Activated CD8-positive, alpha-beta memory T cell treated with anti-CD3 and anti-CD28 coated beads, Interleukin-2, amount 10 ng/mL, durations not matched to agents 7 days and 5 days (primary cell): ENCODE results near the gene EIF6. TPM values are rescaled to one million over a fixed set of nuclear protein-coding genes. Genes with fewer than 3 reads are reported as not detected.

ENCODE experiments used
- ATAC-seq: fragments of 150-1000 bp; cut with Tn5 transposase; one replicate; pipeline ENCODE4 v1.10.0; 2021; ENCODE audit warnings: moderate library complexity
- CTCF ChIA-PET: fragments of 350-600 bp; sonication (Branson Sonifier 250); formaldehyde crosslinking; loops from one replicate; lab custom pipeline; 2021; ENCODE audit warnings: antibody characterized with exemption; lab: Charles Lee
- DNase-seq: peaks from one replicate; pipeline ENCODE4 v3.0.0-alpha.2; 2020
- H3K27ac Mint-ChIP-seq: one replicate; pipeline ENCODE4 v1.8.0; 2021; ENCODE audit warnings: mild to moderate bottlenecking, mixed read lengths
- H3K27me3 Mint-ChIP-seq: one replicate; pipeline ENCODE4 v1.8.0; 2021; ENCODE audit warnings: mixed read lengths
- H3K36me3 Mint-ChIP-seq: one replicate; pipeline ENCODE4 v1.8.0; 2021; ENCODE audit warnings: mild to moderate bottlenecking, mixed read lengths
- H3K4me1 Mint-ChIP-seq: one replicate; pipeline ENCODE4 v1.8.0; 2021; ENCODE audit warnings: mixed read lengths
- H3K4me3 Mint-ChIP-seq: one replicate; pipeline ENCODE4 v1.8.0; 2021; ENCODE audit warnings: mild to moderate bottlenecking, moderate library complexity, mixed read lengths
- H3K9me3 Mint-ChIP-seq: one replicate; pipeline ENCODE4 v1.8.0; 2022; ENCODE audit warnings: low read depth, mixed read lengths
- total RNA-seq, 2 experiments: library from RNA; stranded (reverse); gene quantifications; one replicate each; pipeline ENCODE4 v1.2.3, GENCODE V29; 2021

EIF6 gene
- total RNA-seq, 2 experiments from 2014 or later: 98.6 to 121 TPM

DNA sequence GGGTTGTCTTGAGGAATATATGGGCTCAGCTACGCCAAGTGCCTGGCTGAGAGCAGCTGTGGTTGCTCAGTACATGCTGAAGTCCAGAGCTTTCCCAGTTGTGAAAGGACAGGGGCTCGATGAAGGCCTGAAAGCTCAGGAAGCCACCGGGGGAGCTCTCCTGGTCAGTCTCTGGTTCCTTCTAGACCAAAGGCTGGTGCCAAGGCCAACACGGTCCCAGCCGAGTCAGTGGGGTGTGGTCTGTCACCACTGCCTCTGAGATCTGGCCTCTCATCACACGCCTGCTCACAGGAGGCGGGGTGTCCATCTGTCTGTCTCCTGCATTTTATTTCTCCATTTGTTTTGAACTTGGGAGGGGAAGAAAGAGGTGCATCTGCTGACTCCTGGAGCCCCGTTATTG, 12.6 kb upstream of the EIF6 start:
- ATAC-seq: no peak
- Mint-ChIP-seq H3K4me3 (no peak overlapping the region), H3K27ac (no peak overlapping the region), H3K36me3 (no peaks in the 10 kb centered on the region), H3K27me3 (peaks cover 7% of the 10 kb centered on the region), H3K4me1 (peaks cover 7% of the 10 kb centered on the region), H3K9me3 (no peaks in the 10 kb centered on the region)
- no peak for DNase-seq
- CTCF ChIA-PET: interaction anchor here (1.0 to 10.0 kb wide), 4 partner anchors 9 to 143 kb away, joined by 3 to 251 read pairs (median 4); partner anchors contain the start of gene GDF5

DNA sequence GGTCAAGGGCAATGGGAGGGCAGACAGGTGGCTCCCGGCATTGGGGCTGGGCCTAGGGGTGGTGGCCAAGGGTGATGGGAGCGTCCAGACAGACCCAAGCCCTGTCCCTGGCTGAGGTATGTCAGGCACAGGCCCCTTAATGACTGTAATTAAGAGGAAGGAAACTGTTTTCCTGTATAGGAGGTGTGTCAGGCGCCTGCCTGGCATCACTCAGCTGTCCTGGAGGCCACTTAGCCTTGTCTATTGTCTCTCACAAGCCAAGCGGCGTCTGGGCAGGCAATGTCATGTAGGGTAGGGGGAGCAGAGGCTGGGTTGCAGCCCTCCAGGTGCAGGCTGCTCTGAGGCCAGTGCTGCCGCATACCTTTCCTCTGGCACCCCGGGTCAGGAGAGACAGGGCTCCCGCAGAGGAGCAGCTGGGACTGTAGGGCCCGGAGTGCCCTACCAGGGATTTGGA, 11.6 kb upstream of the EIF6 start:
- DNase-seq (no peak), ATAC-seq (no peak)
- no peak overlapping the region for H3K27ac Mint-ChIP-seq
- peaks cover 7% of the 10 kb centered on the region for H3K27me3 Mint-ChIP-seq
- H3K4me1 Mint-ChIP-seq: peaks cover 2% of the 10 kb centered on the region
- no peaks in the 10 kb centered on the region for H3K9me3 Mint-ChIP-seq
- no peak overlapping the region for H3K4me3 Mint-ChIP-seq
- H3K36me3 Mint-ChIP-seq: no peaks in the 10 kb centered on the region
- CTCF ChIA-PET: interaction anchor here (10.0 kb wide), 1 partner anchor 144 kb away, joined by 251 read pairs; the partner anchor contains the start of gene GDF5

DNA sequence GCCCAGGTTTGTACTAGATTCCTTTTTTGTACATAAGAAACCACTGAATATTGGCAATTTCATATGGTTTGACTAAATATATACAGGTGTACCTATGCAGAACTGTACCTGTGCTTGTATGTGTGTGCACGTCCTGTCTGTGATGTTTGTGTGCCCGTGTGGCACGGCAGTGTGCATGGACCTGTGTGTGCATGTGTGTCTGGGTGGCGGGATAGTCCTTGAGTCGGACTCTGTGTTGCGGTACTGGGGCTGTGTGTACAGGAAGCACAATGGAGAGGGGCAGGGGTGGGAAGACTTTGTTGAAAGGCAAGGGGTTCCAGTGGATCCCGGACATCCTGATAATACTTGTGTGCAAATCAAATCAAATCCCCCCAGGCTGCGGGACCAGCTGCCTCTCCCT, 11.1 kb upstream of the EIF6 start:
- Mint-ChIP-seq H3K4me1 (peaks cover 2% of the 10 kb centered on the region), H3K9me3 (no peaks in the 10 kb centered on the region), H3K36me3 (no peaks in the 10 kb centered on the region), H3K4me3 (no peak overlapping the region), H3K27ac (no peak overlapping the region), H3K27me3 (peaks cover 10% of the 10 kb centered on the region)
- CTCF ChIA-PET: interaction anchor here (2.0 kb wide), 1 partner anchor 9 kb away, joined by 19 read pairs; no protein-coding TSS in a partner anchor
- no peak for DNase-seq
- no peak for ATAC-seq

DNA sequence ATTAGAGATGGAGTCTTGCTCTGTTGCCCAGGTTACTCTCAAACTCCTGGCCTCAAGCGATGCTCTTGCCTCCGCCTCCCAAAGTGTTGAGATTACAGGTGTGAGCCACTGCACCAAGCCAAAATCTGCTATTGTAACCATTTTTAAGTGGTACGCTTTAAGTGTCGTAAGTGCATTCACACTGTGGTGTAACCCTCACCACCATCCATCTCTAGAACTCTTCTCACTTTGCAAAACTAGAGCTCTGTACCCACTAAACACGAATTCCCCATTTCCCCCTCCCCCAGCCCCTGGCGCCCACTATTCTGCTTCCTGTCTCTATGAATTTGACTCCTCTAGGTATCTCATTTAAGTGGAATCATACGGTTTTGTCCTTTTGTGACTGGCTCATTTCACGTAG, 10.5 kb upstream of the EIF6 start:
- Mint-ChIP-seq H3K4me3 (no peak overlapping the region), H3K27ac (no peak overlapping the region), H3K36me3 (no peaks in the 10 kb centered on the region), H3K27me3 (peaks cover 10% of the 10 kb centered on the region), H3K9me3 (no peaks in the 10 kb centered on the region), H3K4me1 (peaks cover 2% of the 10 kb centered on the region)
- no peak for DNase-seq
- ATAC-seq: no peak
- CTCF ChIA-PET: interaction anchor here (1.2 to 2.0 kb wide), 2 partner anchors 10 to 34 kb away, joined by 5 to 19 read pairs; no protein-coding TSS in a partner anchor

DNA sequence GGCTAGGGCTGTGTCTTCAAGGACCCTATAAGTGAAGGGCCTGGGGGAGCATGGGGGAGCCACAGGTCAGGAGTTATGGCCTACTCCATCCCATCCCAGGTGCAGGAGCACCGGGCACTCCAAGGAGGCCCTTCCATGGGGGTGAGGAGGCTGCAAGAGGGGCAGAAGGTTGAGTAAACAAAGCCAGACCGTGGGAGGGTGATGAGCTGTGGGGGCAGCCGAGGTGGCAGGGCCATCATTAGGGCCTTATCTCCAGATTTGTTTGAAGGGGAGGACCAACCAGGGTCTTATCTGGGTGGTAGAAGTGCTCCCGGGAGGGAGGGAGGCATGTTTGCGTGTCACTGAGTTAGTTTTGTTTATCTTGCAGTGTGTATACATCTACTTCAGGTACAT, 9.7 kb upstream of the EIF6 start:
- no peaks in the 10 kb centered on the region for H3K36me3 Mint-ChIP-seq
- CTCF ChIA-PET: interaction anchor here (1.2 to 2.0 kb wide), 2 partner anchors 10 to 35 kb away, joined by 5 to 19 read pairs; no protein-coding TSS in a partner anchor
- H3K27ac Mint-ChIP-seq: no peak overlapping the region
- ATAC-seq (no peak), DNase-seq (no peak)
- H3K9me3 Mint-ChIP-seq: no peaks in the 10 kb centered on the region
- peaks cover 2% of the 10 kb centered on the region for H3K4me1 Mint-ChIP-seq
- H3K4me3 Mint-ChIP-seq: no peak overlapping the region
- peaks cover 10% of the 10 kb centered on the region for H3K27me3 Mint-ChIP-seq

DNA sequence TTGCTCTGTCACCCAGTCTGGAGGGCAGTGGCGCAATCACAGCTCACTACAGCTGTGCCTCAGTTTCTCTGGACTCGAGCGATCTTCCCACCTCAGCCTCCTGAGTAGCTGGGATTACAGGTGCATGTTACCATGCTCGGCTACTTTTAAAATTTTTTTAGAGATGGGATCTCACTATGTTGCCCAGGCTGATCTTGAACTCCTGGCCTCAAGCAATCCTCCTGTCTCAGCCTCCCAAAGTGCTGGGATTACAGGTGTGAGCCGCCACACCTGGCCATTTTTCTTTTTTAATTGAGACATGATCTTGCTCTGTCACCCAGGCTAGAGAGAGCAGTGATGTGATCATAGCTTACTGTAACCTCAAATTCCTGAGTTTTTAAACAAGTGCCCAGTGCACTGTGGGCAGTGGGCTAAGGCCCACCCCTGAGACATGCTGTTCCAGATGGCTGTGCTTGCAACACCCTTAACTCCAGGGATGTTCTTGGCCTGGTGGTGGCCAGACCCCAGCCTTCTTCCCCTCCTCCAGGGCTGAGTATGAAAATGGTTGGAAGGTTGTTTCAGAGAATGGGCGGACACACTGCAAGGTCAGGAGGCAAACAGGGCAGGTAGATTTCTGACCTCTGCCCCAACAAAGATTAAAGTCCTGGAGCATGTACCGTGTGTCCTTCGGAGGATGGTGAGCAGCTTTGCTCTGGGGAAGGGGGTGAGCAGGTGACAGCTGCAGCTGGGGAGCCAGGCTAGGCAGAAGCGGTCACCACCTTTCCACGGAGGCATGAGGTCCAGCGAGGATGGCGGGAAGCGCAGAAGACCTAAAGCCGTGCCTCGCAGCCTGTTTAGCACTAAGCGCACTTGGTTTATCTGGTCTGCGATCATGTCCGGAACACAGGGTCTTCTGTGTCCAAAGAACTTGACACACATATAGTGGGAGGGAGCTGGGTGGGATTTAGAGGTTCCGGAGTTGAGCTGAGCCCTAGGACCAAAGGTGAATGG, 9.0 kb upstream of the EIF6 start:
- no peak overlapping the region for H3K4me3 Mint-ChIP-seq
- H3K4me1 Mint-ChIP-seq: peaks cover 2% of the 10 kb centered on the region
- no peaks in the 10 kb centered on the region for H3K9me3 Mint-ChIP-seq
- ATAC-seq: no peak
- peaks cover 10% of the 10 kb centered on the region for H3K27me3 Mint-ChIP-seq
- no peak overlapping the region for H3K27ac Mint-ChIP-seq
- no peak for DNase-seq
- no peaks in the 10 kb centered on the region for H3K36me3 Mint-ChIP-seq
- CTCF ChIA-PET: interaction anchor here (0.6 to 2.0 kb wide), 7 partner anchors 9 to 197 kb away, joined by 3 to 19 read pairs (median 4); partner anchors contain the start of genes EDEM2 and EIF6

DNA sequence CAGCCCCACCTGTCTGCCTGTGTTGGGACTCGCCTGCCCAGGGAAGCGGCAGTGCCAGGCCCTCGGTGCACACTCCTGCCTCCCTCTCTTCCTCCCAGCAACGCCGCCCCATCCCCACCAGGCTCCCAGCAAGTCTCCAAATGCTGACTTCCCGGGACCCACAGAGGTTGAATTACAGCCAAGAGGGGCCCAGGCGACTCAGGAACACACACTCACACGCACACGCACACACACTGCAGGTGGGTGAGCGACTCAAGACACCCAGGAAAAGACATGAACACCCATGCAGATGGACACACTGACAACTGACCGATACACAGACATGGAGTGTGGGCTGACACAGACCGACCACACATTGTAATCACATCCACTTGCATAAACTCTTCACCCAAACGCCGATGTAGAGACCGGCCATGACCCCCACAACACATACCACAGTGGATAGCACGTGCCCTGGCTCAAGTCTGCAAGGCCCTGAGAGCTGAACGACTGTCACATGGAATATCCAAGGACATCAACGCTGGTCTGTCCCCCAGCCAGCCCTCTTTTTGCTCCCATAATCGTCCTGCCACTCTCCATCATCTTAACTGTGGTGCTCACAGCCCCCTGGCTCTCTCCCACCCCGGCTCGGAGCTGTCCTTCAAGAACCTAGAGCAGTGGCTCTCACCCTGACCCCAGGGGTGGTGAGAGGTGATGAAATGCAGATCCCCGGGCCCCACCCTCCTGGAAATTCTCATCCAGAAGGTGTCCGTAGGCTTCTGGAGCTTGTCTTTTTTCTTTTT, 8.1 kb upstream of the EIF6 start:
- no peaks in the 10 kb centered on the region for H3K36me3 Mint-ChIP-seq
- H3K4me3 Mint-ChIP-seq: no peak overlapping the region
- H3K27me3 Mint-ChIP-seq: peaks cover 10% of the 10 kb centered on the region
- no peak overlapping the region for H3K27ac Mint-ChIP-seq
- CTCF ChIA-PET: interaction anchor here (0.6 to 1.9 kb wide), 5 partner anchors 8 to 197 kb away, joined by 3 to 8 read pairs (median 4); partner anchors contain the start of genes EDEM2 and EIF6
- no peaks in the 10 kb centered on the region for H3K9me3 Mint-ChIP-seq
- ATAC-seq: no peak
- DNase-seq: no peak
- peaks cover 2% of the 10 kb centered on the region for H3K4me1 Mint-ChIP-seq

DNA sequence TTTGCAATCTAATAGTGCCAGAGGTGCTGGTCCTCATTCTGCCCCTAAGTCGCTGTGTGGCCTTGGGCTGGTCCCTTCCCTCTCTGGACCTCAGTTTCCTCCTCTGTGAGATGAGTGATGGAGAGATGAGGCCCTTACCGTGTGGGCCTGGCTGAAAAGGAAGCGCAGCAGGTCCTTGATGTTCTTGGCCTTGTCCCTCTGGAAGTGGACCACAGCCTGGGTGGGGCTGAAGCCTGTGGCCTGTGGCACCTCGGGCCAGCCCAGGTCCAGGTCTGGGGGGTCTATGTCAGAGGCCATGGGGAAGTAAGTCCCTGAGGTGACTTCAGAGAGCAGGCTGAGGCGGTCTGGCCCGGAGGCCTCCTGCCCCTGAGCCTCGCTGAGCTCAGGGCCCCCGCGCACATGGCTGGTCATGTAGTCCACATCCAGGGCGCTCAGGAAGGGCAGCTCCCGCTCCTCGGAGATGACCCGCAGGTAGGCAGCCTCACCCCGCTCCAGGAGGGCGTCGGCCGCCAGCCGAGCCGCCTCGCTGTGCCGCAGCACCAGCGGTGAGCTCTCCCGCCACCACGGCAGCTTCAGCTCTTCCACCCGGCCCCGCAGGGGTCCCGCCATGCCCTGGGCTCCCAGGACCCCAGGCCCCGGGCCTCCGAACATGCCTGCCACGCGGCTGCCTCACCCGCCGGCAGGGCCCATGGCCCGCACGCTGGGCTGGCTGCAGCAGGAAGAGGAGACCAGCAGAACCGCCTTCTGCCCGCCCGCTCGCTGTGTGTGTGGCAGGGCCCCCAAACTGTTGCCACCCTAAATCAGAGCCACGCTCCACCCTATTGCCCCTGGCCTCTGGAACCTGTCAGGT, 7.3 kb upstream of the EIF6 start, which contains the start of gene FAM83C:
Gene FAM83C, minus strand, starts transcription at position 772 of the 850 bp plus-strand sequence. Its CDS starts 121 bp downstream, at position 651.
- ATAC-seq (no peak), DNase-seq (no peak)
- CTCF ChIA-PET: interaction anchor here (1.9 kb wide), 1 partner anchor 11 kb away, joined by 8 read pairs; no protein-coding TSS in a partner anchor
- H3K27me3 Mint-ChIP-seq: peaks cover 10% of the 10 kb centered on the region
- no peak within 1 kb of the TSS for H3K4me3 Mint-ChIP-seq
- H3K27ac Mint-ChIP-seq: no peak within 1 kb of the TSS
- H3K9me3 Mint-ChIP-seq: no peaks in the 10 kb centered on the region
- peaks cover 2% of the 10 kb centered on the region for H3K4me1 Mint-ChIP-seq
- H3K36me3 Mint-ChIP-seq: no peaks in the 10 kb centered on the region

DNA sequence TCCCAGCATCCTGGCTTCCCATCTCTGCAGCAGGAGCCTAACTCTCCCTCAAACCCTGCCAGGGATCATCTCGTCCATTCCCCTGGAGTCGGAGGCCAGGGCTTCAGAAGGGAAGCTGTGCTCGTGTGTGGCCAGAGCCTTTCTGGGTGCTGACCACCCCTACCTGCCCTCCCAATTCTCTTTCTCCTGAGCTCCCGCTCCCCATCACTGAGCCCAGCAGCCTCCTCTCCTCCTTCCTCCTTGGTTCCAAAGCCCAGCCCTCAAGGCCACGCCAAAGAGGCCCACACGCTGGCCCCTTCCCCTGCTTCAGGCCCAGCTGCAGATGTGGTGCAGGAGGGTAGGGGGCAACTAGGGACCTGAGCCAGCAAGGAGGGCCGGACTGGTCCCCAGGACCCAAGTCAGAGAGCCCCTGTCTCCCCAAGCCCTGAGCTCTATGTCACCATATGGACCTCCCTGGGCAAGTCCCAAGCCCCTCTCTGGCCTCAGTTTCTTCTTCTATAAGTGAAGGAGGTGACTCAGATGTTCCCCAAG, 6.4 kb upstream of the EIF6 start:
- H3K27me3 Mint-ChIP-seq: peaks cover 10% of the 10 kb centered on the region
- CTCF ChIA-PET: no interaction called here
- H3K4me1 Mint-ChIP-seq: peaks cover 4% of the 10 kb centered on the region
- no peak overlapping the region for H3K4me3 Mint-ChIP-seq
- H3K9me3 Mint-ChIP-seq: no peaks in the 10 kb centered on the region
- no peaks in the 10 kb centered on the region for H3K36me3 Mint-ChIP-seq
- no peak for ATAC-seq
- DNase-seq: no peak
- no peak overlapping the region for H3K27ac Mint-ChIP-seq

DNA sequence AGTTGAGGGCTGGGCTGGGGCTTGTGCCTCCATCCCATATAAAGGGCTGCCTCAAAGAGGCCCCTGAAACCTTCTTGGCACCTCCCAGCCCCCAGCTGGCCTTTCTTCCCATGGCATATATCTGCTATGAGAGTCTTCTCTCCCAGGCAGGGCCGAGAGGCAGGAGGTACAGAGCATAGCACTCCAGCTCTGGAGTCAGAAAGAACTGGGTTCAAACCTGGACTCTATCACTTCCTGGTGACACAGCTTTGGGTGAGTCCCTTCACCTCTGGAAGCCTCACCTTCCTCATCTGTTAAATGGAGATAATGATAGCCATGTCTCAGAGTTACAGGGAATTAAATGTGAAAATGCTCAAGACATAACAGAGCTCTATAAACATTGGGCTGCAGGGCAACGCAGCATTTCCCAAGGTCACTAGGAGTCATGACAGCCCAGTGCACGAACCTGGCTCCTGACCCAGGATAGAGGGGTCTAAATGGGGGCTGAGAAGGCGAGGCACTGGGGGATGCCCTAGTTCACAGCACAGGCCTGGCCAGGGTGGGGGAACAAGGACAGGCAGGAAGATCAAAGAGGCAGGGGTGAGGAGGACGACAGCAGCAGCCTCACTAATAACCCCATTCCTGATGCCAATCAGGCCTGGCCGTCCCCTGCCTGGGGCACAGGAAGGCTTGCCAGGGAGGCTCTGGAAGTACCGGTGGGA, 5.8 kb upstream of the EIF6 start:
- H3K27ac Mint-ChIP-seq: no peak overlapping the region
- ATAC-seq: no peak

DNA sequence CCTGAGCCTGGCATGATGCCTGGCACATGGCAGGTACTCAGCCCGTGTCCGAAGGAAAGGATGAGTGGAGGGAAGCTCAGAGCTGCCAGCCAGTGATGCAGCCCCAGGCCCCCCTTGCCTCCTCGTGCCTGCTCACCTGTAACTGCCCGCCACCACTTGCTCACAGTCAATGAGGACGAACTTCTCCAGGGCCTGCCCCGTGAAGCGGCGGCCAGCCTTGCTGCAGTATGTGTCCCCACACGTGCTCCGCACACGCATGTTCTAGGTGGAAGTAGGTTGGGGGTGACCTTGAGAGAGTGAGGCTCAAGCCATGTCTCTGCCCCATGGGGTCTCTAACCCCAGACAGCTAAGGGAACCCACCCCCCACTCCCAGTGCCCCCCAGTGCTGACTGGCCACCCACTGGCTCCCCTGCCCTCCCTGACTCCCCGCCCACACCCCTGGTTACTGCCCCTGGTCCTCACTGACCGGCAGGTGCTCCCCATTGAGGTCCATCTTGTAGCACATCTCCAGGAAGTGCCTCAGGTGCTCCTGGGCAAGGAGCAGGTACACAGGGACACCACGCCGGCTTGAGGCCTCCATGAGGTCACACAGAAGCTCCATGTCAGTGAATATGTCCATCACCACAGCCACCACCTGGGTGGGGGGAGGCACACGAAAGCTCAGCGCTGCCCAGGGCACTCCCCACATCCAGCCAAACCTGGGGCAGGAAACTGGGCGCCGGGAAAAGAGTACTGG, 3.9 kb upstream of the EIF6 start:
- CTCF ChIA-PET: interaction anchor here (1.5 to 1.7 kb wide), 2 partner anchors 15 to 192 kb away, joined by 3 to 4 read pairs; no protein-coding TSS in a partner anchor
- H3K4me3 Mint-ChIP-seq: no peak overlapping the region
- no peaks in the 10 kb centered on the region for H3K9me3 Mint-ChIP-seq
- ATAC-seq: no peak
- H3K4me1 Mint-ChIP-seq: peaks cover 17% of the 10 kb centered on the region
- no peak overlapping the region for H3K27ac Mint-ChIP-seq
- H3K27me3 Mint-ChIP-seq: peaks cover 8% of the 10 kb centered on the region
- no peak for DNase-seq
- H3K36me3 Mint-ChIP-seq: no peaks in the 10 kb centered on the region

More for the DNA sequence above, 5.8 kb upstream of the EIF6 start:
- Mint-ChIP-seq H3K36me3 (no peaks in the 10 kb centered on the region), H3K4me3 (no peak overlapping the region), H3K9me3 (no peaks in the 10 kb centered on the region), H3K27me3 (peaks cover 10% of the 10 kb centered on the region), H3K4me1 (peaks cover 9% of the 10 kb centered on the region)
- CTCF ChIA-PET: interaction anchor here (1.0 to 1.5 kb wide), 4 partner anchors 11 to 194 kb away, joined by 3 to 4 read pairs (median 3); no protein-coding TSS in a partner anchor
- no peak for DNase-seq
